ENCODE data around the gene SYNDIG1.

The SYNDIG1 gene

DNA sequence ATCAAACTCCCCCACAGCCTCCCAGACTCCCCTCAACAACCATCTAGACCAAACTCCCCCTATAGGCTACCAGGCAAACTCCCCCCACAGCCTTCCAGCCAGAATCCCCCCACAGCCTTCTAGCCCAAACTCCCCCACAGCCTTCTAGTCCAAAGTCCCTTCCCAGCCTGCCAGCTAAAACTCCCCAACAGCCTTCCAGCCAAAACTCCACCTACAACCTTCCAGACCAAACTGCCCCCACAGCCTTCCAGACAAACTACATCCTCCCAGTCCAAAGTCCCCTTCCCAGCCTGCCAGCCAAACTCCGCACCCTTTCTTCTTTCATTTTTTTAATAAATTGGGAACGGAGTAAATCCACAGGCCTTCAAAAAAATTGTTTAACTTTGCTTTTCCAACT is 37.4 kb upstream of the SYNDIG1 start:
- no peak overlapping the region for H2BK12ac ChIP-seq (ENCODE audit: low read length)

DNA sequence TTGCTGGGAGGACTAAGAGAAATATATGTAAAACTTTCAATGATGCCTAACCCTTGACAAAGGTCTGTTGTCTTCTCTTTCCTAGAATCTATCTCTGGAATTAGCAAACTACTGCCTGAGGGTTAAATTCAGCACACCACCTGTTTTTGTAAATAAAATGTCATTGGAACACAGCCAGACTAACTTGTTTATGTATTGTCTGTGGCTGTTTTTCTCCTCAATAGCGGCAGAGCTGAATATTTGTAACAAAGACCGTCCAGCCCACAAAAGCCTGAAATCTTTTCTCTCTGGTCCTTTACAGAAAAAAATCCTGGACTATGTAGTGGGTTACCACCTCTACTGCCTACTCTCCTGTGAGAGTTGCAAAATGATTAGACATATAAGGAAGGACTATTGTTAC is 33.3 kb upstream of the SYNDIG1 start:
- Histone ChIP-seq H3K4me1 (ENCODE audit: control insufficient read depth in 1 of 2, insufficient read depth in 2 of 2, low read length in 2 of 2) (no peaks in the 10 kb centered on the region), H2BK12ac (ENCODE audit: low read length) (no peak overlapping the region), H3K9ac (ENCODE audit: low read length) (no peak overlapping the region), H3K4me2 (ENCODE audit: low read length) (no peak overlapping the region), H3K4me3 (ENCODE audit: low read depth, low read length) (no peak overlapping the region), H2BK5ac (ENCODE audit: low read depth, low read length, poor library complexity) (no peak overlapping the region), H2AFZ (ENCODE audit: insufficient read depth, low read length, poor library complexity) (no peak overlapping the region), H4K12ac (ENCODE audit: low read depth, low read length) (no peak overlapping the region), H3K36me3 (ENCODE audit: control insufficient read depth in 1 of 2, insufficient read depth in 2 of 2, low read length in 2 of 2) (no peaks in the 10 kb centered on the region), H3K79me1 (ENCODE audit: low read length) (peaks cover 3% of the 10 kb centered on the region), H4K8ac (ENCODE audit: low read depth, low read length) (no peak overlapping the region), H4K91ac (ENCODE audit: low read depth, low read length) (no peak overlapping the region), H3K4ac (ENCODE audit: low read depth, low read length) (no peak overlapping the region), H3K14ac (ENCODE audit: low read length) (no peak overlapping the region), H2AK5ac (ENCODE audit: low read length) (no peak overlapping the region), H3K18ac (ENCODE audit: low read length) (no peak overlapping the region), H3K27me3 (ENCODE audit: insufficient read depth, low read length) (no peaks in the 10 kb centered on the region), H3K79me2 (ENCODE audit: control insufficient read depth, insufficient read depth, low read length, poor library complexity) (no peaks in the 10 kb centered on the region), H3K27ac (ENCODE audit: low read depth, low read length) (no peak overlapping the region), H3K23ac (ENCODE audit: low read length) (no peak overlapping the region), H2BK120ac (ENCODE audit: insufficient read depth, low read length, poor library complexity) (no peak overlapping the region), H3K9me3 (ENCODE audit: insufficient read depth, low read depth, low read length) (no peaks in the 10 kb centered on the region)
- WGBS (ENCODE audit: extremely low coverage, insufficient coverage, insufficient read length): no CpG with 5 or more reads among the region's 2 CpGs
- DNase-seq: no peak

More for the DNA sequence above, 37.4 kb upstream of the SYNDIG1 start:
- Histone ChIP-seq H3K4me1 (ENCODE audit: control insufficient read depth in 1 of 2, insufficient read depth in 2 of 2, low read length in 2 of 2) (no peaks in the 10 kb centered on the region), H3K27ac (ENCODE audit: low read depth, low read length) (no peak overlapping the region), H3K23ac (ENCODE audit: low read length) (no peak overlapping the region), H3K14ac (ENCODE audit: low read length) (no peak overlapping the region), H2AK5ac (ENCODE audit: low read length) (no peak overlapping the region), H3K4me3 (ENCODE audit: low read depth, low read length) (no peak overlapping the region), H4K12ac (ENCODE audit: low read depth, low read length) (no peak overlapping the region), H3K18ac (ENCODE audit: low read length) (no peak overlapping the region), H2BK5ac (ENCODE audit: low read depth, low read length, poor library complexity) (no peak overlapping the region), H3K36me3 (ENCODE audit: control insufficient read depth in 1 of 2, insufficient read depth in 2 of 2, low read length in 2 of 2) (no peaks in the 10 kb centered on the region), H3K4ac (ENCODE audit: low read depth, low read length) (no peak overlapping the region), H3K79me1 (ENCODE audit: low read length) (peaks cover 3% of the 10 kb centered on the region), H4K91ac (ENCODE audit: low read depth, low read length) (no peak overlapping the region), H2AFZ (ENCODE audit: insufficient read depth, low read length, poor library complexity) (no peak overlapping the region), H4K8ac (ENCODE audit: low read depth, low read length) (no peak overlapping the region), H3K9me3 (ENCODE audit: insufficient read depth, low read depth, low read length) (no peaks in the 10 kb centered on the region), H2BK120ac (ENCODE audit: insufficient read depth, low read length, poor library complexity) (no peak overlapping the region), H3K79me2 (ENCODE audit: control insufficient read depth, insufficient read depth, low read length, poor library complexity) (no peaks in the 10 kb centered on the region), H3K4me2 (ENCODE audit: low read length) (no peak overlapping the region), H3K9ac (ENCODE audit: low read length) (no peak overlapping the region), H3K27me3 (ENCODE audit: insufficient read depth, low read length) (no peaks in the 10 kb centered on the region)
- no peak for DNase-seq
- WGBS (ENCODE audit: extremely low coverage, insufficient coverage, insufficient read length): no CpG with 5 or more reads among the region's 2 CpGs

DNA sequence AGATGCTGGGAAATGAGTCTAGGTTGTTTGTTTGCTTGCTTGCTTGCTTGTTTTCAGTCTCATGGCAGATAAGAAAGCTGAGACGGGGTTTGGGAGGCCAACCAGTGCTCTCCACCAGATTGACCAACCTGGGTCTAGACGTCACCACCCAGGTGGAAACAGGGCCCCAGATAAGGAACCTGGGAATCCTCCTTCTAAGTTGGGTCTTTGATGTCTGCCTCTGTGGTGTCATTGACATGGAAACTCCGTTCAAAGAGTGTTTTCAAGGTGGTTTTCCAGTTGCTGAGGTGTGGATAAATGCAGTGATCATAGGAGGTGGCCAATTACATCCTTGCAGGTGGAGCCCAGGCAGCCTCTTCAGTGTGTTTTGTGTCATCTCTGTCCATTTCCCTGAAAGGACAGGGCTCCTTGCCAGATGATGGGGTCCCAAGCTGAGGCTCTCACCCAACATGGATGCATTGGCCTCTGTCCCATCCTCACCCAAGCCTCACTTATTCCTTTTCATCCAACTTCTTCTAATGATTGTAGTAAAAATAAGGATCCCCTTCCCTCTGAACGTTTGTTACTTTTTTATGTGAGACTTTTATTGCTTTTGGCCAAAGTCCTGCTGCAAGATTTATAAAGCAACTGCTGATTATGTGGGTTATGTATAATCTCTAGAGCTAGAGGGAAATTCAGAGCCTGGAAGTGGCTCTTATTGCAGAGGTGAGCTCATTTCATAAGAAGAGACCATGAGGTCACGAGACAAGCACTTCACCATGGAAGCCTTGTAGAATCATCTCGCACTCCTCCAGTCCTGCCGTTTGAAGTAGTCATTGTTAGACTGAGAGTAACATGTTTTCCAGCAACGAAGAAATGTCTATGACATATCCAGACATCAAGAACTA is 32.0 kb upstream of the SYNDIG1 start:
- H3K79me1 ChIP-seq (ENCODE audit: low read length): no peaks in the 10 kb centered on the region
- H3K27ac ChIP-seq (ENCODE audit: low read depth, low read length): no peak overlapping the region
- H3K4me3 ChIP-seq (ENCODE audit: low read depth, low read length): no peak overlapping the region
- H3K27me3 ChIP-seq (ENCODE audit: insufficient read depth, low read length): no peaks in the 10 kb centered on the region
- DNase-seq: no peak
- no peak overlapping the region for H2BK5ac ChIP-seq (ENCODE audit: low read depth, low read length, poor library complexity)
- H3K4me2 ChIP-seq (ENCODE audit: low read length): no peak overlapping the region
- no peak overlapping the region for H4K12ac ChIP-seq (ENCODE audit: low read depth, low read length)
- no peak overlapping the region for H2BK12ac ChIP-seq (ENCODE audit: low read length)
- no peak overlapping the region for H3K9ac ChIP-seq (ENCODE audit: low read length)
- no peak overlapping the region for H3K23ac ChIP-seq (ENCODE audit: low read length)
- H3K79me2 ChIP-seq (ENCODE audit: control insufficient read depth, insufficient read depth, low read length, poor library complexity): no peaks in the 10 kb centered on the region
- no peaks in the 10 kb centered on the region for H3K9me3 ChIP-seq (ENCODE audit: insufficient read depth, low read depth, low read length)
- no peak overlapping the region for H3K14ac ChIP-seq (ENCODE audit: low read length)
- no peak overlapping the region for H3K18ac ChIP-seq (ENCODE audit: low read length)
- no CpG with 5 or more reads among the region's 8 CpGs for WGBS (ENCODE audit: extremely low coverage, insufficient coverage, insufficient read length)
- no peak overlapping the region for H3K4ac ChIP-seq (ENCODE audit: low read depth, low read length)
- no peaks in the 10 kb centered on the region for H3K36me3 ChIP-seq (ENCODE audit: control insufficient read depth in 1 of 2, insufficient read depth in 2 of 2, low read length in 2 of 2)
- H4K91ac ChIP-seq (ENCODE audit: low read depth, low read length): no peak overlapping the region
- no peak overlapping the region for H2AFZ ChIP-seq (ENCODE audit: insufficient read depth, low read length, poor library complexity)
- no peak overlapping the region for H4K8ac ChIP-seq (ENCODE audit: low read depth, low read length)
- no peak overlapping the region for H2BK120ac ChIP-seq (ENCODE audit: insufficient read depth, low read length, poor library complexity)
- peaks cover 0 to under 1% of the 10 kb centered on the region in 2 experiments for H3K4me1 ChIP-seq (ENCODE audit: control insufficient read depth in 1 of 2, insufficient read depth in 2 of 2, low read length in 2 of 2)
- no peak overlapping the region for H2AK5ac ChIP-seq (ENCODE audit: low read length)

DNA sequence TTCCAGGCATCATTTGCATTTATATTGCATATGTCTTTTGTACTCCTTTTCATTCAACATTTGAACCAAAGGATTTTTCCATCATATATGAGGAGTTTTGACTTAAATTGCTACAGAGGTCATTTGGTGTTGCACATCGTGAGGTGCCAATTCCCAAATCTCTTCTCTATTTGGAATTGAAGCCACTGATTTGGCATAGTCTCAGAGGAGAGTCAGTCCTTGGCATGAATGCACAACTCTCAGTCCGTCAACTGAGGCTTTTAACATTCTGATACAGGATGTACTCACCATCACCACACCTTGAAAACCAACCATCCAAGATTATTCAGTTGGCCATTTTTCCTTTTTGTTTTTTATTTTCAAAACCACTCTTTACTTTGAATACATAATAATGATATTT is 31.1 kb upstream of the SYNDIG1 start:
- H3K27me3 ChIP-seq (ENCODE audit: insufficient read depth, low read length): no peaks in the 10 kb centered on the region
- no peak overlapping the region for H2BK120ac ChIP-seq (ENCODE audit: insufficient read depth, low read length, poor library complexity)
- H3K9me3 ChIP-seq (ENCODE audit: insufficient read depth, low read depth, low read length): no peaks in the 10 kb centered on the region
- WGBS (ENCODE audit: extremely low coverage, insufficient coverage, insufficient read length): no CpG with 5 or more reads among the region's 2 CpGs
- H3K18ac ChIP-seq (ENCODE audit: low read length): no peak overlapping the region
- no peaks in the 10 kb centered on the region for H3K36me3 ChIP-seq (ENCODE audit: control insufficient read depth in 1 of 2, insufficient read depth in 2 of 2, low read length in 2 of 2)
- no peak for DNase-seq
- H3K27ac ChIP-seq (ENCODE audit: low read depth, low read length): no peak overlapping the region
- no peak overlapping the region for H2BK5ac ChIP-seq (ENCODE audit: low read depth, low read length, poor library complexity)
- no peak overlapping the region for H3K4me3 ChIP-seq (ENCODE audit: low read depth, low read length)
- H3K4ac ChIP-seq (ENCODE audit: low read depth, low read length): no peak overlapping the region
- H3K9ac ChIP-seq (ENCODE audit: low read length): no peak overlapping the region
- H3K23ac ChIP-seq (ENCODE audit: low read length): no peak overlapping the region
- no peak overlapping the region for H3K14ac ChIP-seq (ENCODE audit: low read length)
- H2AFZ ChIP-seq (ENCODE audit: insufficient read depth, low read length, poor library complexity): no peak overlapping the region
- no peak overlapping the region for H3K4me2 ChIP-seq (ENCODE audit: low read length)
- no peak overlapping the region for H4K8ac ChIP-seq (ENCODE audit: low read depth, low read length)
- no peak overlapping the region for H4K91ac ChIP-seq (ENCODE audit: low read depth, low read length)
- no peaks in the 10 kb centered on the region for H3K79me2 ChIP-seq (ENCODE audit: control insufficient read depth, insufficient read depth, low read length, poor library complexity)
- H3K4me1 ChIP-seq (ENCODE audit: control insufficient read depth in 1 of 2, insufficient read depth in 2 of 2, low read length in 2 of 2): peaks cover 5 to 8% of the 10 kb centered on the region in 2 experiments
- H2AK5ac ChIP-seq (ENCODE audit: low read length): no peak overlapping the region
- no peaks in the 10 kb centered on the region for H3K79me1 ChIP-seq (ENCODE audit: low read length)
- no peak overlapping the region for H2BK12ac ChIP-seq (ENCODE audit: low read length)
- no peak overlapping the region for H4K12ac ChIP-seq (ENCODE audit: low read depth, low read length)
